ENCODE measurements around the gene DPP10.
"Not testable (repeated sequence)": the region's sequence is repeated elsewhere in the genome, so short reads cannot be mapped to it uniquely, and the experiment has no call there.

The DPP10 gene

GRCh38 chr2:115314119-115314518 is 871.7 kb downstream of the DPP10 start:
- no peak for DNase-seq

- no peak for DNase-seq
These were observed 884.6 kb downstream of the DPP10 start for GRCh38 chr2:115327061-115327460.

- DNase-seq, result no peak
These were observed 917.1 kb downstream of the DPP10 start for GRCh38 chr2:115359550-115359949.

GRCh38 chr2:115364093-115364492 is 921.7 kb downstream of the DPP10 start:
- no peak for DNase-seq

- DNase-seq, result no peak
These were observed 927.0 kb downstream of the DPP10 start for GRCh38 chr2:115369400-115369799.

- DNase-seq, result no peak
These were observed 932.5 kb downstream of the DPP10 start for GRCh38 chr2:115374981-115375380.

GRCh38 chr2:115384399-115384798 is 942.0 kb downstream of the DPP10 start:
- DNase-seq, result no peak

- no peak for DNase-seq
These were observed 944.0 kb downstream of the DPP10 start for GRCh38 chr2:115386465-115386864.

- no peak for DNase-seq
These were observed 946.6 kb downstream of the DPP10 start for GRCh38 chr2:115389024-115389423.

GRCh38 chr2:115389898-115390565 is 947.6 kb downstream of the DPP10 start:
- no peak for DNase-seq

- no peak for DNase-seq
These were observed 954.1 kb downstream of the DPP10 start for GRCh38 chr2:115396579-115396978.

GRCh38 chr2:115400940-115401339 is 958.5 kb downstream of the DPP10 start:
- DNase-seq, result no peak

GRCh38 chr2:115412501-115412900 is 970.1 kb downstream of the DPP10 start:
- DNase-seq, result no peak

- DNase-seq, result no peak
These were observed 971.4 kb downstream of the DPP10 start for GRCh38 chr2:115413791-115414190.

GRCh38 chr2:115414466-115414865 is 972.0 kb downstream of the DPP10 start:
- DNase-seq, result no peak

- DNase-seq, result no peak
These were observed 979.7 kb downstream of the DPP10 start for GRCh38 chr2:115422004-115422634.

GRCh38 chr2:115427436-115427835 is 985.0 kb downstream of the DPP10 start:
- DNase-seq, result no peak

- not testable (repeated sequence) for DNase-seq
These were observed 998.3 kb downstream of the DPP10 start for GRCh38 chr2:115440746-115441145.

- no peak for DNase-seq
These were observed 1001.2 kb downstream of the DPP10 start for GRCh38 chr2:115443539-115444185.

GRCh38 chr2:115460008-115460407 is 1017.6 kb downstream of the DPP10 start:
- DNase-seq, result no peak

- DNase-seq, result no peak
These were observed 1038.3 kb downstream of the DPP10 start for GRCh38 chr2:115480741-115481140.

GRCh38 chr2:115481842-115482241 is 1039.4 kb downstream of the DPP10 start:
- no peak for DNase-seq

GRCh38 chr2:115483666-115484065 is 1041.2 kb downstream of the DPP10 start:
- DNase-seq, result no peak

- no peak for DNase-seq
These were observed 1042.0 kb downstream of the DPP10 start for GRCh38 chr2:115484486-115484885.

Measured in activated CD8-positive, alpha-beta memory T cell treated with anti-CD3 and anti-CD28 coated beads, Interleukin-2, amount 50 U/mL, for 48 hours (primary cell).